Osteoblast (primary cell): Measurements from ENCODE around the gene LARP6. TPM values are rescaled to one million over a fixed set of nuclear protein-coding genes. Genes with fewer than 3 reads are reported as not detected.
A peak's percentile ranks its signal among the peaks of the same experiment; 100 is the strongest.

Experiments used
- DNase-seq: peaks from one replicate; pipeline ENCODE4 v3.0.0; 2011; ENCODE audit warnings: low spot score, mixed read lengths; ENCODE audit not compliant: insufficient read length; ENCODE audit errors: missing footprints
- H2AFZ ChIP-seq: 2 replicates; pipeline ENCODE4 v1.6.0; 2011; ENCODE audit warnings: mild to moderate bottlenecking, low read length
- H3K27ac ChIP-seq: 2 replicates; pipeline ENCODE4 v1.5.1; 2011; ENCODE audit warnings: mild to moderate bottlenecking, low read depth, low read length, moderate library complexity
- H3K27me3 ChIP-seq: 2 replicates; pipeline ENCODE4 v1.6.0; 2012; ENCODE audit warnings: mild to moderate bottlenecking, control low read depth, inconsistent platforms, low read length, moderate library complexity; ENCODE audit not compliant: insufficient read depth
- H3K36me3 ChIP-seq: 2 replicates; pipeline ENCODE4 v1.5.1; 2011; ENCODE audit warnings: mild to moderate bottlenecking, low read length, control low read depth, moderate library complexity; ENCODE audit not compliant: insufficient read depth
- H3K4me1 ChIP-seq: 2 replicates; pipeline ENCODE4 v1.5.1; 2011; ENCODE audit warnings: mild to moderate bottlenecking, low read length, control low read depth, moderate library complexity; ENCODE audit not compliant: insufficient read depth
- H3K4me2 ChIP-seq: 2 replicates; pipeline ENCODE4 v1.6.0; 2011; ENCODE audit warnings: mild to moderate bottlenecking, low read length; ENCODE audit not compliant: insufficient read depth
- H3K4me3 ChIP-seq: fragments of 200-600 bp; sonication (generic); 3 replicates; pipeline ENCODE4 v1.5.1; 2012; ENCODE audit warnings: mild to moderate bottlenecking, low read length, inconsistent platforms; ENCODE audit not compliant: insufficient read depth
- H3K79me2 ChIP-seq: 2 replicates; pipeline ENCODE4 v1.6.0; 2012; ENCODE audit warnings: mild to moderate bottlenecking, low read length, control low read depth, inconsistent platforms; ENCODE audit not compliant: insufficient read depth
- H3K9me3 ChIP-seq: 2 replicates; pipeline ENCODE4 v1.5.1; 2011; ENCODE audit warnings: low read depth, low read length, control low read depth
- H4K20me1 ChIP-seq: 2 replicates; pipeline ENCODE4 v1.6.0; 2012; ENCODE audit warnings: mild to moderate bottlenecking, low read length, control low read depth; ENCODE audit not compliant: insufficient read depth
- total RNA-seq: library from RNA; depleted of rRNA; stranded (reverse); fragments of >200 nt; gene quantifications from 2 replicates; pipeline ENCODE4 v1.2.3, GENCODE V29; 2012
- TF ChIP-seq, protein P1 (sequence below): IDR thresholded peaks from 2 replicates; pipeline ENCODE4 v1.5.1; 2011; ENCODE audit warnings: mild to moderate bottlenecking, low read depth, low read length, moderate library complexity; ENCODE audit errors: extremely low read depth

LARP6 gene
- total RNA-seq, 1 donor: 77.4 TPM

DNA sequence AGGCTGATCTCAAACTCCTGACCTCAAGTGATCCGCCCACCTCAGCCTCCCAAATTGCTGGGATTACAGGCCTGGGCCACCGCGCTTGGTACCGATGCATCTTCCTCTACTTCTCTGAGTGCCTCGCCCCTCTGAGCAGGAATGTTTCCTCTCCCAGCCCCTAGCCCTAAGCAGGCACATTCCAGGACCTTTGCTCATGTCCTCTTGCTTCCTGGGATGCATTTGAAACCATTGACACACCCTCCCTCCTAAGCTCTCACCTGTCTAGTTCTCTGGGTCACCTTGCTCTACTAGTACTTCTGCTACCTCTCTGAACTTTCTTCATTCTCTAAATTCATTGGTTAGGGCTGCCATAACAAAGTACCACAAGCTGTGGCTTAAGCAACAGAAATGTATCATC is 72.7 kb downstream of the LARP6 start:
- Histone ChIP-seq H3K27ac (no peak overlapping the region), H3K79me2 (no peaks in the 10 kb centered on the region), H3K4me3 (no peak overlapping the region), H3K9me3 (no peaks in the 10 kb centered on the region), H2AFZ (peak overlapping the region; percentile 9), H4K20me1 (no peaks in the 10 kb centered on the region), H3K27me3 (no peaks in the 10 kb centered on the region), H3K4me1 (peaks cover 36% of the 10 kb centered on the region), H3K4me2 (no peak overlapping the region), H3K36me3 (no peaks in the 10 kb centered on the region)
- TF ChIP-seq, protein P1, sequence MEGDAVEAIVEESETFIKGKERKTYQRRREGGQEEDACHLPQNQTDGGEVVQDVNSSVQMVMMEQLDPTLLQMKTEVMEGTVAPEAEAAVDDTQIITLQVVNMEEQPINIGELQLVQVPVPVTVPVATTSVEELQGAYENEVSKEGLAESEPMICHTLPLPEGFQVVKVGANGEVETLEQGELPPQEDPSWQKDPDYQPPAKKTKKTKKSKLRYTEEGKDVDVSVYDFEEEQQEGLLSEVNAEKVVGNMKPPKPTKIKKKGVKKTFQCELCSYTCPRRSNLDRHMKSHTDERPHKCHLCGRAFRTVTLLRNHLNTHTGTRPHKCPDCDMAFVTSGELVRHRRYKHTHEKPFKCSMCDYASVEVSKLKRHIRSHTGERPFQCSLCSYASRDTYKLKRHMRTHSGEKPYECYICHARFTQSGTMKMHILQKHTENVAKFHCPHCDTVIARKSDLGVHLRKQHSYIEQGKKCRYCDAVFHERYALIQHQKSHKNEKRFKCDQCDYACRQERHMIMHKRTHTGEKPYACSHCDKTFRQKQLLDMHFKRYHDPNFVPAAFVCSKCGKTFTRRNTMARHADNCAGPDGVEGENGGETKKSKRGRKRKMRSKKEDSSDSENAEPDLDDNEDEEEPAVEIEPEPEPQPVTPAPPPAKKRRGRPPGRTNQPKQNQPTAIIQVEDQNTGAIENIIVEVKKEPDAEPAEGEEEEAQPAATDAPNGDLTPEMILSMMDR: no peak
- DNase-seq: no peak

Other genes starting within 250 kb of the LARP6 start
- 158 and 161 TPM in 2 replicates for gene UACA, start 90.6 kb downstream of the LARP6 start, total RNA-seq
- gene THAP10, start 38.3 kb upstream of the LARP6 start, total RNA-seq: 1.1 and 1.8 TPM in 2 replicates
- gene LRRC49, start 38.7 kb upstream of the LARP6 start, total RNA-seq: 13.0 and 18.1 TPM in 2 replicates